DMS 273 (cell line): ENCODE results near the gene DRGX.

Source experiments
- DNase-seq: peaks from one replicate; lab custom pipeline; 2025; ENCODE audit not compliant: unreplicated experiment; lab: John Stamatoyannopoulos, UW

Gene DRGX

GRCh38 chr10:49363309-49364031 lies 32.4 kb downstream of the DRGX start:
- no peak for DNase-seq

- DNase-seq = no peak
These were observed 33.2 kb downstream of the DRGX start for GRCh38 chr10:49362596-49363260.

GRCh38 chr10:49361735-49362568 lies 33.9 kb downstream of the DRGX start:
- DNase-seq = no peak

DNA sequence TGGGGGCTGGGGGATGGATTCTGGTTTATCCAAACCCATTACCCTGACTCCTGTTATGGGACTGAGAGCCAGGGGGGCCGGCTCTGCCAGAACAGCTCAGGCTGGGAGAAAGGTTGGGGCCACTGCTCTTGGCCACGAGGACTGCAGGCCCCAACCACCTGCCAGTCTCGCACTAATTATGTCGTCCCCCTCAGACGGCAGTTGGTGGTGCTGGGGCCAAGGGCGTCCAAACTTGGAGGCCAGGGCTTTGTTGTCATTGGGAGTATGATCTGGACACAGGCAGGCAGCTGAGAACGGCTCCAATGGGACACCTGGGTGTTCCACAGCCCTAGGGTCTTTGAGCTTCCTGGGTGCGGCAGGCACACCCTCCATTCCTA lies 34.7 kb downstream of the DRGX start:
- DNase-seq = peak; percentile 41

DNA sequence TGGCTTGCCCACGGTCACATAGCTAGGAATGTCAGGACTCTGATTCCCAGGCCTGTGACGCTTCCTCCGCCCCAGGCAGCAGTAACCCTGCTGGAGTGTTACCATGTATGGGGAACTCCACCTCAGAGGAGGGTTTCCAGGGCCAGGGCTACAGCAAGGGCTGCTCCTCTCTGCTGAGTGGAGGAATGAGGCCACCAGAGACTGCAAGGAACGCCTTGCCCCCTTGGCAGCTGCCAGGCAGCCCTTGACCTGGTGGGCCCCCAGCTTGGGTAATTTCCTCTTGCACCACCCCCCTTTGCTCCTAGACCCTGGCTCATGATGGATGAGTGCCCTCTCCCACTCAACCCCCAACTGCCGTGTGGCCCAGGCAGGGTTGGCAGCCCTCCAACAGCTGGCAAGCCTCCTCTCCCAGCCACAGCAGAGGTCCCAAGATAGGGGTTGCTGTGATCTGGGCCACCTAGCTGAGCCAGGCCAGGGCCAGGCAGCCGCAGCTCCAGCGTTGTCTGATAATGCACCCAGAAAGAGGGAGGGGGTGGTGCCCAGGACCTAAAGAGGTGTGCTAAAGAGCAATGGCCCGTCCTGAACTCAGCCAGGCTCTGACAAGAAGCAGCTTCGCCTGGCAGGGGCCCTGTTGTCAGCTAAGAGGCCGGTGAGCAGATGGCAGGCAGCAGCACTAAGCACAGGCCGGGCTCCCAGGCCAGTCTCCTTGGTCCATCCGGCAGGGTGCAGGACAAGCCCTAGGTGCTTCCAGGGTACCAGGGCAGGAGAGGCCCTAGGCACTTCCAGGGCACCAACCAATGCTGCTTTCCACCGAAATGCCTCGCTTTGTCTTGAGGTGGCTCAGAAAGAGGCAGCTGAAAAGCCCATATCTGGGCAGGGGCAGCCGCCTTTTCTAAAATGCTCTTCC lies 35.4 kb downstream of the DRGX start:
- DNase-seq = peak; percentile 81

DNA sequence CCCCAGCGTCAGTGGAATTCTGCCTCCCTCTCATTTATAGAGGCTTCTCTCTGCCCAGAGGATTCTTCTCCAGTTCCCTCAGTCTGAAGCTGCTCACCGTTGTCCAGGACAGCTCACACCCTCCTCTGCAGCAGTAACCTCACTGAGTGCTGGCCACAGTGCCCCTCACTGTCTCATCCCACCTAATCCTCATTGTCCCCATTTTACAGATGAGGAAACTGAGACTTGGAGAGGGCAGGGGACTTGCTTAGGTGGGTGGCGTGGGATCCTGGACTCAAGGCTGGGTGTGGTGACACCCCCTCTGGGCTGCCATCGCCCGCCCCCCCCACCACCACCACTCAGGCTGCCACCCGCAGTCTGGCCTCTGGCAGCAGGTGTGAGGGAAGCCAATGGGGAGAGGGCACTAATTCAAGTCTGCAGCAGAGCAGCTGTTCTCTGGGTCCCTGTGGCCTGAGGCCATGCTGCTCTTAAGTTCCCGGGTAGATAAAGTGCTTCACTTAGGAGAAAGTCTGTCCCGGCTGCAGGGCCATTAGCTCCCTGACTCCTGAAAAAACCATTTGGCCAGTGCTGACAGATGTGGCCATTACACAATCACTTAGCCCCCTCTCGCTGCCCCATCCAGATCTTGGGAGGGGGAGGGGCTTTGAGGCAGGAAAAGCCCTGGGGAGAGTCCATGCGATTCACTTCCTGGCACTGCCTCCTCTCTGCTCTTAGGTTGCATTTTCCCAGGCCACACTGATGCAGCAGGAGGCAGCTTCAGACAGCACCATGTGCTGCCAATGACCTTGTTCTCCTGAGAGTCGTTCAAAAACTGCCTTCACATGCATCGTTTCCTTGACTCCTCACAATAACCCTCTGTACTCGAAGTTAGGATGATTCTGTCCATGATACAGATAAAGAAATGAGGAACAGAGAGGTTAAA lies 36.3 kb downstream of the DRGX start:
- peak; percentile 90 for DNase-seq

DNA sequence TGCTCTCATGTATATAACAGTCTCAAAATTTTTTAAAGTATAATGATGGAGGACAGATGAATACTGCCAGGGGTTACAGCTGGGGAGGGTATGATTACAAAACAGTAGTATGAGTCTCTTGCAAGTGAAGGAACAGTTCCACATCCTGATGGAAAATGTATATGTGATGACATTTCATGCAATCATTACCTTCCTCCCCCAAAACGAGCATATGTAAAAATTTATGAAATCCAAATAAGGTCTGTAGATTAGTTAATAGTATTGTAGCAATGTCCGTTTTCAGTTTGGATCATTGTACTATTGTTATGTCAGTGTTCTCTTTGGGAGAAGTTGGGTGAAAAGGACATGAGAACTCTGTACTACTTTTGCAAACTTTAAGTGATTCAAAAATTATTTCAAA lies 38.0 kb downstream of the DRGX start:
- DNase-seq = no peak

GRCh38 chr10:49356944-49357343 lies 38.9 kb downstream of the DRGX start:
- no peak for DNase-seq

- peak; percentile 65 for DNase-seq
These were observed 39.7 kb downstream of the DRGX start for GRCh38 chr10:49356181-49356580.

DNA sequence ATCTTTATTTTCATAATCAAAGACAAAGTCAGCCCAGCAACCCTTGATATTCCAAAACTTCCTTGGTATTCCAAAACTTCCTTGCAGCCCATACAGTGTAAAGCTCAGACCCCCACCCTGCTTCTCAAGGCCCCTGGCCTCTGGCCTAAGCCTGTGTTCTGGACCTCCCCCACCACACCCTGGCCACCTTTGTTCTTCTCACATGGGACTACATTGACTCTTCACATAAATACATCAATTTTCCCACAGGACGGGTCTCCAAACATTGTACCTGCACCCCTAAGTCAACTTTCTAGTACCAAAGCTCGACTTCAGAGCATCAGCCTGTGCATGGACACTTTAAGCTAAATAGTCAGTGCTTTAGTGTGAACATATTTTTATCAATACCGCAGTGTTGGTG lies 40.7 kb downstream of the DRGX start:
- DNase-seq = no peak

GRCh38 chr10:49354593-49354992 lies 41.3 kb downstream of the DRGX start:
- no peak for DNase-seq

DNA sequence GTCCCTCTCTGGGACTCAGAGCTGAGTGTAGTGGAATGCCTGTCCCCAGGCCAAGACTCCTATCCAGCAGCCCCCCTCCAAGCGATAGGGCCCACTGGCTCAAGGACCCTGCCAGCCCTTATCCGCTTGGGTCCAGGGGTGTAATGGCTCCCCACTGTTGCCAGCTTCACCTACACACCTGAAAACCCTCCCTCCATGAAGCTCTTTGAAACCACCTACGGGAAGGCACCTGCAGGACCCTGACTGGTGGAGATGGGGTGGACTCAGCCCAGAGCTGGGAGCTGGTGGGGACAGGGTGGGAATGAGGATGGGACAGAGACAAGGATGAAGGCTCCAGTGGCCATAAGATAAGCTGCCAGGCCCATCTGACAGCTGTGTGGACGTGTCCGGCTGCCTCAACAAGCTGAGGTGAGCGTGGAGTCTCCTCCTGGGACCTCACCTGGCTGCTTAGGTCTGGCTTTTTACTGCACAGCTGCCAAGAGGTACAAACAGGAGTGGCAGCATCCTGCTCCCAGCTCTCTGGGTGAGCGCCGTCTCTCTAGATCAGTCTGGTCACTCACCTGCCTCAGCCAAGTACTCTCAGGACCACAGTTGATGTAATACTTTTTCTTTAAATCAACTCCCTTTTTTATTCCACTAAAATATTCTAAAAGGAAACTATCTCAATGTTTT lies 41.9 kb downstream of the DRGX start:
- no peak for DNase-seq

DNA sequence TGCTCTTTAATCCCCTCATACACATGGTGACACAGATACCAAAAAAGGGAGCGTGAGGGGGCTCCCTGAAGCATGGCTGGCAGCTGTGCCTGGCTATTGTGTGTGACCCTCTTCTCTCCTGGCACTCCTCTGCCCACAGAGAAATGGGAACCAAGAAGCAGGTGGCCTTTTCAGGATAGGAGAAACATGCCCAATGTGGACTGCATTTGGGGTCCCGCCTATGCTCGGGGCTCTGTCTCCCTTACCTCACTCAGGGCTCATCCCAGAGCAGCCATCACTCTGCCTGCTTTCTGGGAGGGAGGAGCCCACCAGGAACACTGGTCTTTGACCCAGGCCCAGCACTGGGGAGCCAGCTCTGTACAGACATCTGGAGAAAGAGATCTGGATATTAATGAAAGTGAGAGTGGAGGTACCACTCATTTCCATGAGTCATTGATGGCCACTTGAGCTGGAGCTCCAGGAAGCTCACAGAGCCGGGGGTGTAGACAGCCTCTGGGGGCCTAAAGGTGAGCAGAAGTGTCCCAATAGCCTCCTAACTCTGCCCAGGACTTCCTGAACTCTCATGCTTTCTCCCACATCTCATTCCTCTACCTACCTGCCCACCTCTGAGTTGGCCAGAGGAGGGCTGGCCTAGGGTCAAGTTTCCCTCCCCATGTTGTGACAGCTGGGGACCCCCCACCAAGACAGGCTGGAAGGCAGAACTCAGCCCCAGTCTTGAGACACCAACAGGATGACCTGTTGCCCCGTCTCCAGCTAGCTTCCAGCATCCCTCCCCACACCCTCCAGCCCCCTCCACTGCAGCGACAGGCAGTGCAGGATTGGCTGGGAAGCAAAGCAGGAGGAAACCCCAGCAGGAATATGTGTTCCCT lies 42.6 kb downstream of the DRGX start:
- no peak for DNase-seq

GRCh38 chr10:49352323-49352722 lies 43.6 kb downstream of the DRGX start:
- DNase-seq = no peak

DNA sequence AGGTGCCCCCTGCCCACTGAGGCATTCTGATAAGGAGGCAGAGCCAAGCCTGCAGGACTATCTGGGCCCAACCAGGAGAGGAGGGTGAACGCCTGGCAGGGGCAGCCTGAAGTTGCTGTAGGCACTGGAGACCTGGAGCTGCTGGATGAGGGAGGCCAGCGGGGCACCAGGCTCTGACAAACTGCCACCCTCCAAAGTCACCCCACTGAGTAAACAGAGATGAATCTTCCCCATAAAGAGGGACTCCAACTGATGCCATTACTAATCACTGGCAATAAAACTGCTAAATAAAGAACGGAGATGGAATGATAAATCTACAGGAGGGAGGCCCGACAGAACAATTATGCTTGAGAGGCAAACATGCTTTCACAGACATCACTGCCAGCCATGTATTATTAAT lies 44.2 kb downstream of the DRGX start:
- no peak for DNase-seq

GRCh38 chr10:49350846-49351532 lies 44.9 kb downstream of the DRGX start:
- DNase-seq = no peak

DNA sequence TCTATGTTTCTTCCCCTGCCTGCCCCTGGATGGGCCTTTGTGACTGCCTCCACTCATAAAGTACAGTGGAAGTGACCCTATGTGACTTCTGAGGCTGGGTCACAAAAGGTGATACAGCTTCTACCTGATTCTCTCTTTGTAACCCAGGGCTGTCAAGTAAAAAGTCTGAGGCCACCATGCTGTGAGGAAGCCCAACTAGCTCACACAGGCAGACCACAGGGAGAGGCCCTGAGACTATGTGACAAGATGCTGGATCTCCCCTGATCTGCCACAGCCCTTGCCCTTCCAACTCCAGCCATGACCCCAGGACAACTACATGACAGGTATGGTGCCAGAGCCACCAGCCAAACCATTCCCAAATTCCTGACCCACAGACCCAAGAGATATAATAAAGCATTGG lies 45.8 kb downstream of the DRGX start:
- no peak for DNase-seq

DNA sequence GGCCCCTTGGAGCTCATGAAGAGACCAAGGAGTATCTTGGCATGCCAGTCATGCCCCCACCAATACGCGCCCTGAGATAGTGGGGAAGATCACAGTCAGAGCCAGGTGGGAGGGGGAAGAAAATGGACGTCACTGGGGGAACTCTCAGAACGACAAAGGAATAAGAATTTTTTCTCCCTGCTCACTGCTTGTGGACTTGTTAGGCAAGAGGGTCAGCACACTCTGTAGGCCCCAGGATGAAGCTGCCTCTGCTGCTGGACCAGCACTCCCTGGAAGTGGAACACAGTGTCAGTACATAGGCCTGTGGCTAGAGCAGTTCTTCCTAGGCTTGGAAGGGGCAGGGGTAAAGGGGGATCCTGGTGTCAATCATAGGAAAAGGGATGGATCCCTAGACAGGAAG lies 46.5 kb downstream of the DRGX start:
- no peak for DNase-seq
